BJ (cell line): ENCODE results near the gene COL1A2. TPM values are rescaled to one million over a fixed set of nuclear protein-coding genes. Genes with fewer than 3 reads are reported as not detected.

Experiments used
- CTCF ChIA-PET: fragments of 350-600 bp; formaldehyde crosslinking; extraction: SDS; loops from one replicate; lab custom pipeline; 2021; ENCODE audit warnings: antibody characterized with exemption, inconsistent platforms; lab: Yijun Ruan, JAX
- POLR2A ChIA-PET: fragments of 300-600 bp; sonication (Branson Sonifier 250); formaldehyde crosslinking; extraction: SDS; loops from one replicate; lab custom pipeline; 2021; ENCODE audit warnings: antibody characterized with exemption; lab: Charles Lee
- DNase-seq: peaks from one replicate; pipeline ENCODE4 v3.0.0-alpha.2; 2011; ENCODE audit warnings: low read depth
- H3K27me3 ChIP-seq: 2 replicates; pipeline ENCODE4 v1.6.0; 2011; ENCODE audit warnings: low read length; ENCODE audit not compliant: control insufficient read depth, insufficient read depth
- H3K36me3 ChIP-seq: 2 replicates; pipeline ENCODE4 v1.5.1; 2011; ENCODE audit warnings: low read length; ENCODE audit not compliant: control insufficient read depth, insufficient read depth
- H3K4me3 ChIP-seq: 2 replicates; pipeline ENCODE4 v1.5.1; 2011; ENCODE audit warnings: low read depth, mild to moderate bottlenecking, control low read depth, low read length
- CTCF ChIP-seq: IDR thresholded peaks from 2 replicates; pipeline ENCODE4 v1.5.1; 2011; ENCODE audit warnings: low read depth, mild to moderate bottlenecking, control low read depth, inconsistent platforms, low read length, moderate library complexity; ENCODE audit not compliant: insufficient read depth
- polyA plus RNA-seq: library from polyadenylated mRNA; depleted of rRNA; stranded (reverse); fragments of >200 nt; gene quantifications from 2 replicates; pipeline ENCODE4 v1.2.3, GENCODE V29; 2011

The COL1A2 gene
- polyA plus RNA-seq, 1 experiment = 8,996 TPM

GRCh38 chr7:94458041-94458440, 63.3 kb downstream of the COL1A2 start:
- ChIA-PET CTCF (interaction anchor here (1.7 kb wide), 1 partner anchor 9 kb away, joined by 3 read pairs; no protein-coding TSS in a partner anchor), POLR2A (no interaction called here)
- TF ChIP-seq CTCF = no peak
- H3K36me3 ChIP-seq = no peaks in the 10 kb centered on the region
- no peaks in the 10 kb centered on the region for H3K27me3 ChIP-seq
- no peak for DNase-seq
- no peak overlapping the region for H3K4me3 ChIP-seq

GRCh38 chr7:94466516-94466915, 71.8 kb downstream of the COL1A2 start:
- POLR2A ChIA-PET = no interaction called here
- CTCF ChIA-PET = interaction anchor here (0.6 to 1.4 kb wide), 2 partner anchors 10 to 18 kb away, joined by 3 read pairs; no protein-coding TSS in a partner anchor
- no peaks in the 10 kb centered on the region for H3K27me3 ChIP-seq
- no peak for DNase-seq
- TF ChIP-seq CTCF = no peak
- no peaks in the 10 kb centered on the region for H3K36me3 ChIP-seq
- H3K4me3 ChIP-seq = no peak overlapping the region

- Histone ChIP-seq H3K4me3 (no peak overlapping the region), H3K27me3 (no peaks in the 10 kb centered on the region), H3K36me3 (no peaks in the 10 kb centered on the region)
- CTCF ChIA-PET = no interaction called here
- POLR2A ChIA-PET = no interaction called here
- no peak for TF ChIP-seq CTCF
- no peak for DNase-seq
These were observed 76.9 kb downstream of the COL1A2 start for GRCh38 chr7:94471604-94472003.

DNA sequence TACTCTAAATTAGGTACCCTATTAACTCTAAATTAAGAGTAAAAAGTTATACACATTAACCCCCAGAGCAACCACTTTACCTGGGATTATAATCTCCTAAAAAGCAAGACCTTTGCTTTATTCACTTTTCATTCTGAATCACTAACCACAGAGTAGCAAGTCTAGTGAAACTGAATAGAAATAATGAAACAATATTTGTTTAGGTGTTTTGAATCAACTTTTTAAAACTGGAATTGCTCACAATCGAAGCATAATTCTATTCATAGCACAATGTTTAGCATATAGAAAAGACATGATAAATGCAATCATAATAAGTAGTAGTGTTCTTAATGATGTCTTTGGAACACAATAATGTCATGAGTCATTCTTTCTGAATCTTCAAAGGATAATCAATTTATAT, 77.9 kb downstream of the COL1A2 start:
- no peak for DNase-seq
- Histone ChIP-seq H3K27me3 (no peaks in the 10 kb centered on the region), H3K4me3 (no peak overlapping the region), H3K36me3 (no peaks in the 10 kb centered on the region)
- ChIA-PET CTCF (no interaction called here), POLR2A (no interaction called here)
- no peak for TF ChIP-seq CTCF

- Histone ChIP-seq H3K27me3 (no peaks in the 10 kb centered on the region), H3K4me3 (no peak overlapping the region), H3K36me3 (no peaks in the 10 kb centered on the region)
- CTCF ChIA-PET = interaction anchor here (1.0 kb wide), 1 partner anchor 10 kb away, joined by 3 read pairs; no protein-coding TSS in a partner anchor
- TF ChIP-seq CTCF = no peak
- no peak for DNase-seq
- POLR2A ChIA-PET = no interaction called here
These were observed 81.7 kb downstream of the COL1A2 start for GRCh38 chr7:94476251-94476840.
